DND-41 (cell line): ENCODE results near the gene PRH2.

Experiments
- EZH2 ChIP-seq: IDR thresholded peaks from 3 replicates; pipeline ENCODE4 v1.6.1; 2012; ENCODE audit warnings: borderline replicate concordance, low read depth, mild to moderate bottlenecking, moderate library complexity, low read length, inconsistent platforms; ENCODE audit not compliant: severe bottlenecking
- TF ChIP-seq, protein P1 (sequence below): IDR thresholded peaks from 2 replicates; pipeline ENCODE4 v1.5.1; 2012; ENCODE audit warnings: borderline replicate concordance, low read length, moderate library complexity, mild to moderate bottlenecking; ENCODE audit not compliant: poor library complexity, severe bottlenecking; ENCODE audit errors: extremely low read depth

DNA sequence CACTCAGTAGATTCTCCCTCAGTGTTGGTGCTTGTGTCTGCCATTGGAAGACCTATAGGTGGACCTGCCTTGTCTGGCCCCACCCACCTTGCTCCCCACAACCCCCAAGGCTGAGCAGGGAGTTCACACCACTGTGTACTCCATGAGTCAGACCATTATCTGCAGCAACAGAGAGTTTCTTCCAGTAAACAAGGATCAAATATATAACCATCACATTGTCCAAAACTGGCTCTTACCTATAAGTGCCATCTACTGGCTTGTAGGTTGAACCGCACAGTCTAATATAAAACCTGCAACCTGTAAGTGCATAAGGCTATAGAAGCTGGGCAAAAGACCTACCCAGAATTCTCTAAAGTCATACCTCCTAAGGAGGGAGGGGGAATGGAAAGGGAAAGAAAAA is 27.6 kb upstream of the PRH2 start:
- TF ChIP-seq, protein P1, sequence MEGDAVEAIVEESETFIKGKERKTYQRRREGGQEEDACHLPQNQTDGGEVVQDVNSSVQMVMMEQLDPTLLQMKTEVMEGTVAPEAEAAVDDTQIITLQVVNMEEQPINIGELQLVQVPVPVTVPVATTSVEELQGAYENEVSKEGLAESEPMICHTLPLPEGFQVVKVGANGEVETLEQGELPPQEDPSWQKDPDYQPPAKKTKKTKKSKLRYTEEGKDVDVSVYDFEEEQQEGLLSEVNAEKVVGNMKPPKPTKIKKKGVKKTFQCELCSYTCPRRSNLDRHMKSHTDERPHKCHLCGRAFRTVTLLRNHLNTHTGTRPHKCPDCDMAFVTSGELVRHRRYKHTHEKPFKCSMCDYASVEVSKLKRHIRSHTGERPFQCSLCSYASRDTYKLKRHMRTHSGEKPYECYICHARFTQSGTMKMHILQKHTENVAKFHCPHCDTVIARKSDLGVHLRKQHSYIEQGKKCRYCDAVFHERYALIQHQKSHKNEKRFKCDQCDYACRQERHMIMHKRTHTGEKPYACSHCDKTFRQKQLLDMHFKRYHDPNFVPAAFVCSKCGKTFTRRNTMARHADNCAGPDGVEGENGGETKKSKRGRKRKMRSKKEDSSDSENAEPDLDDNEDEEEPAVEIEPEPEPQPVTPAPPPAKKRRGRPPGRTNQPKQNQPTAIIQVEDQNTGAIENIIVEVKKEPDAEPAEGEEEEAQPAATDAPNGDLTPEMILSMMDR: peak; percentile 11
- no peak for TF ChIP-seq EZH2
